H9 (cell line): ENCODE measurements around the gene TLL2. TPM values are rescaled to one million over a fixed set of nuclear protein-coding genes. Genes with fewer than 3 reads are reported as not detected.

Experiments
- DNase-seq: peaks from one replicate; pipeline ENCODE4 v3.0.0-alpha.2; 2017
- H2AFZ ChIP-seq: one replicate; pipeline ENCODE4 v1.6.1; 2013; ENCODE audit warnings: mild to moderate bottlenecking, low read length, control low read depth, moderate library complexity
- H2AK5ac ChIP-seq: 2 replicates; pipeline ENCODE4 v1.6.1; 2013; ENCODE audit warnings: low read length, control low read depth, mixed read lengths; ENCODE audit not compliant: insufficient read length
- H2BK120ac ChIP-seq: one replicate; pipeline ENCODE4 v1.6.1; 2013; ENCODE audit warnings: low read depth, mild to moderate bottlenecking, low read length, control low read depth, inconsistent platforms; ENCODE audit not compliant: poor library complexity, severe bottlenecking
- H2BK12ac ChIP-seq: 2 replicates; pipeline ENCODE4 v1.6.1; 2013; ENCODE audit warnings: low read length, control low read depth, mixed read lengths, low read depth; ENCODE audit not compliant: insufficient read length
- H2BK15ac ChIP-seq: 2 replicates; pipeline ENCODE4 v1.6.1; 2013; ENCODE audit warnings: low read depth, low read length, control low read depth
- H2BK20ac ChIP-seq: one replicate; pipeline ENCODE4 v1.6.1; 2013; ENCODE audit warnings: low read depth, mild to moderate bottlenecking, low read length, control low read depth, inconsistent platforms; ENCODE audit not compliant: poor library complexity, severe bottlenecking
- H2BK5ac ChIP-seq: 2 replicates; pipeline ENCODE4 v1.6.1; 2013; ENCODE audit warnings: low read length, control low read depth, mixed read lengths; ENCODE audit not compliant: insufficient read length
- H3K14ac ChIP-seq: 2 replicates; pipeline ENCODE4 v1.6.1; 2013; ENCODE audit warnings: low read length, control low read depth; ENCODE audit not compliant: insufficient read depth
- H3K18ac ChIP-seq: 2 replicates; pipeline ENCODE4 v1.6.1; 2013; ENCODE audit warnings: low read depth, mild to moderate bottlenecking, mixed read lengths, low read length, control low read depth; ENCODE audit not compliant: insufficient read length
- H3K23ac ChIP-seq: 2 replicates; pipeline ENCODE4 v1.6.1; 2013; ENCODE audit warnings: low read length, control low read depth, mixed read lengths, low read depth; ENCODE audit not compliant: insufficient read length
- H3K23me2 ChIP-seq: 2 replicates; pipeline ENCODE4 v1.6.1; 2013; ENCODE audit warnings: low read depth, mild to moderate bottlenecking, mixed read lengths, low read length, control low read depth; ENCODE audit not compliant: insufficient read length, poor library complexity, severe bottlenecking
- H3K27ac ChIP-seq: 2 replicates; pipeline ENCODE4 v1.5.1; 2013; ENCODE audit warnings: low read length, control low read depth, mixed read lengths, low read depth; ENCODE audit not compliant: insufficient read length
- H3K27me3 ChIP-seq: 2 replicates; pipeline ENCODE4 v1.6.1; 2013; ENCODE audit warnings: low read length, control low read depth, inconsistent platforms; ENCODE audit not compliant: insufficient read depth
- H3K4ac ChIP-seq: 2 replicates; pipeline ENCODE4 v1.6.1; 2013; ENCODE audit warnings: low read depth, mild to moderate bottlenecking, control low read depth, inconsistent platforms, low read length, moderate library complexity
- H3K4me1 ChIP-seq: 2 replicates; pipeline ENCODE4 v1.6.1; 2013; ENCODE audit warnings: low read length, control low read depth, inconsistent platforms; ENCODE audit not compliant: insufficient read depth
- H3K4me2 ChIP-seq: 2 replicates; pipeline ENCODE4 v1.6.1; 2013; ENCODE audit warnings: low read length, control low read depth, mixed read lengths; ENCODE audit not compliant: insufficient read length, insufficient read depth
- H3K56ac ChIP-seq: 2 replicates; pipeline ENCODE4 v1.6.1; 2013; ENCODE audit warnings: low read depth, mild to moderate bottlenecking, mixed read lengths, low read length, control low read depth; ENCODE audit not compliant: insufficient read length
- H3K79me1 ChIP-seq: 2 replicates; pipeline ENCODE4 v1.6.1; 2013; ENCODE audit warnings: low read depth, mild to moderate bottlenecking, moderate library complexity, low read length, control low read depth, inconsistent platforms; ENCODE audit not compliant: insufficient read depth, poor library complexity, severe bottlenecking
- H3K79me2 ChIP-seq: 2 replicates; pipeline ENCODE4 v1.6.1; 2013; ENCODE audit warnings: low read length, control low read depth, inconsistent platforms; ENCODE audit not compliant: insufficient read depth
- H3K9ac ChIP-seq: 2 replicates; pipeline ENCODE4 v1.6.1; 2013; ENCODE audit warnings: low read length, control low read depth, mixed read lengths; ENCODE audit not compliant: insufficient read length; ENCODE audit errors: extremely low read depth
- H3K9me3 ChIP-seq: one replicate; pipeline ENCODE4 v1.6.1; 2013; ENCODE audit warnings: low read depth, low read length, inconsistent platforms; ENCODE audit not compliant: control insufficient read depth
- H3T11ph ChIP-seq: one replicate; pipeline ENCODE4 v1.6.1; 2013; ENCODE audit warnings: mild to moderate bottlenecking, low read length, control low read depth, inconsistent platforms
- H4K20me1 ChIP-seq: one replicate; pipeline ENCODE4 v1.6.1; 2013; ENCODE audit not compliant: control insufficient read depth, insufficient read length, insufficient read depth
- H4K5ac ChIP-seq: 2 replicates; pipeline ENCODE4 v1.6.1; 2013; ENCODE audit warnings: low read depth, mild to moderate bottlenecking, mixed read lengths, low read length, control low read depth; ENCODE audit not compliant: insufficient read length
- H4K8ac ChIP-seq: replicated peaks from 2 replicates; pipeline ENCODE4 v1.6.1; 2013; ENCODE audit warnings: low read length, control low read depth, mixed read lengths, low read depth; ENCODE audit not compliant: insufficient read length
- H4K91ac ChIP-seq: 2 replicates; pipeline ENCODE4 v1.6.1; 2013; ENCODE audit warnings: low read depth, mild to moderate bottlenecking, moderate library complexity, mixed read lengths, low read length, control low read depth; ENCODE audit not compliant: insufficient read length
- H3K27ac Mint-ChIP-seq, 3 experiments: 2 replicates in 2 of 3; 3 replicates in 1 of 3; pipeline ENCODE4 v1.8.0; 2020 to 2021; ENCODE audit warnings: mixed read lengths in 3 of 3, mild to moderate bottlenecking in 1 of 3, moderate library complexity in 1 of 3
- H3K27me3 Mint-ChIP-seq: 2 replicates; pipeline ENCODE4 v1.8.0; 2021; ENCODE audit warnings: low read depth, mild to moderate bottlenecking, moderate library complexity, mixed read lengths
- H3K36me3 Mint-ChIP-seq, 3 experiments: 2 replicates in 2 of 3; 3 replicates in 1 of 3; pipeline ENCODE4 v1.8.0; 2020 to 2021; ENCODE audit warnings: low read depth in 3 of 3, mixed read lengths in 3 of 3; ENCODE audit not compliant: insufficient read depth in 1 of 3
- H3K4me1 Mint-ChIP-seq, 2 experiments: 2 replicates each; pipeline ENCODE4 v1.8.0; 2020; ENCODE audit warnings: mixed read lengths in 2 of 2
- H3K4me3 Mint-ChIP-seq, 2 experiments: 2 replicates in 1 of 2; 3 replicates in 1 of 2; pipeline ENCODE4 v1.8.0; 2020 to 2021; ENCODE audit warnings: mild to moderate bottlenecking in 2 of 2, mixed read lengths in 2 of 2, moderate library complexity in 1 of 2
- H3K9me3 Mint-ChIP-seq, 2 experiments: 2 replicates in 1 of 2; 3 replicates in 1 of 2; pipeline ENCODE4 v1.8.0; 2020; ENCODE audit warnings: mild to moderate bottlenecking in 2 of 2, mixed read lengths in 2 of 2, moderate library complexity in 1 of 2
- CTCF ChIP-seq: fragments of 200-600 bp; sonication (generic); conservative IDR thresholded peaks from 3 replicates; pipeline ENCODE4 v1.8.0; 2021; ENCODE audit warnings: antibody characterized with exemption, mild to moderate bottlenecking
- WGBS: extraction: QIAGEN DNeasy Blood & Tissue Kit; methylation state at CpG from one replicate; pipeline ENCODE4 v1.1.7; 2013; ENCODE audit warnings: missing lambda C conversion rate, low lambda C conversion rate, mixed read lengths; ENCODE audit not compliant: insufficient read length; ENCODE audit errors: extremely low coverage; 5-methylcytosine and 5-hydroxymethylcytosine counted together
- total RNA-seq: library from RNA; stranded (reverse); gene quantifications from 2 replicates; pipeline ENCODE4 v1.2.1, GENCODE V29; 2021

TLL2 gene
- total RNA-seq, 1 experiment from 2014 or later: 1.4 TPM

- DNase-seq: no peak
- Histone ChIP-seq H2BK120ac (no peak overlapping the region), H2BK15ac (no peak overlapping the region), H4K8ac (no peak overlapping the region), H2AK5ac (no peak overlapping the region), H4K91ac (no peak overlapping the region), H3K56ac (no peak overlapping the region), H3K4ac (no peak overlapping the region), H3K79me2 (no peaks in the 10 kb centered on the region), H4K20me1 (no peaks in the 10 kb centered on the region), H3K27ac (no peak overlapping the region), H3K4me1 (peaks cover 15% of the 10 kb centered on the region; the same call in 1 of the 2 replicates), H3K18ac (no peak overlapping the region), H3T11ph (no peak overlapping the region), H3K9ac (no peak overlapping the region), H2BK20ac (no peak overlapping the region), H3K79me1 (no peaks in the 10 kb centered on the region), H3K27me3 (no peaks in the 10 kb centered on the region), H3K4me2 (no peak overlapping the region), H4K5ac (no peak overlapping the region), H2AFZ (no peak overlapping the region), H3K23me2 (no peaks in the 10 kb centered on the region), H3K23ac (no peak overlapping the region), H3K14ac (no peak overlapping the region), H2BK12ac (no peak overlapping the region), H2BK5ac (no peak overlapping the region), H3K9me3 (no peaks in the 10 kb centered on the region)
- WGBS: no CpG with 5 or more reads among the region's 4 CpGs
- H3K36me3 Mint-ChIP-seq: peaks cover 0 to 2% (median 0%) of the 10 kb centered on the region in 3 experiments; a peak in 2 of 7 replicates
- H3K27me3 Mint-ChIP-seq: peaks cover 5% of the 10 kb centered on the region; the same call in 1 of the 2 replicates
- no peaks in the 10 kb centered on the region; a peak in 1 of 5 replicates for H3K9me3 Mint-ChIP-seq
- no peak overlapping the region for H3K4me3 Mint-ChIP-seq
- TF ChIP-seq CTCF: no peak
- peaks cover 62 to 65% of the 10 kb centered on the region in 2 experiments for H3K4me1 Mint-ChIP-seq
- peak overlapping the region in 1 of 3 experiments; percentile 39; a peak in 1 of 7 replicates for H3K27ac Mint-ChIP-seq
Observed at GRCh38 chr10:96448558-96448957, 65.2 kb downstream of the TLL2 start.
